GM18499 (cell line): ENCODE data around the gene TXNDC2.
"Not testable (repeated sequence)": the region's sequence is repeated elsewhere in the genome, so short reads cannot be mapped to it uniquely, and the experiment has no call there.

Source experiments
- ATAC-seq: cut with Tn5 transposase; IDR thresholded peaks from one replicate; pipeline ENCODE4 v1.9.1; 2021; ENCODE audit warnings: moderate number of reproducible peaks; ENCODE audit not compliant: insufficient read depth, unreplicated experiment

The TXNDC2 gene

GRCh38 chr18:9878095-9878494 is 7.7 kb upstream of the TXNDC2 start:
- ATAC-seq = no peak

- no peak for ATAC-seq
These were observed 7.0 kb upstream of the TXNDC2 start for GRCh38 chr18:9878783-9879242.

- ATAC-seq = no peak
These were observed 1.7 kb upstream of the TXNDC2 start for GRCh38 chr18:9884090-9884489.

- no peak for ATAC-seq
These were observed 1.1 kb upstream of the TXNDC2 start for GRCh38 chr18:9884532-9885140.

- no peak for ATAC-seq
These were observed 204 bp downstream of the TXNDC2 start for GRCh38 chr18:9886005-9886348.

- no peak for ATAC-seq
These were observed 2.2 kb downstream of the TXNDC2 start for GRCh38 chr18:9887992-9888391.

GRCh38 chr18:9890196-9890595 is 4.4 kb downstream of the TXNDC2 start:
- ATAC-seq = no peak

- no peak for ATAC-seq
These were observed 5.2 kb downstream of the TXNDC2 start for GRCh38 chr18:9890957-9891356.

GRCh38 chr18:9891515-9891914 is 5.7 kb downstream of the TXNDC2 start:
- ATAC-seq = not testable (repeated sequence)

- no peak for ATAC-seq
These were observed 8.8 kb downstream of the TXNDC2 start for GRCh38 chr18:9894454-9895068.

GRCh38 chr18:9897129-9897528 is 11.4 kb downstream of the TXNDC2 start:
- no peak for ATAC-seq

GRCh38 chr18:9897787-9898291 is 12.1 kb downstream of the TXNDC2 start:
- ATAC-seq = not testable (repeated sequence)

GRCh38 chr18:9898792-9899549 is 13.2 kb downstream of the TXNDC2 start:
- no peak for ATAC-seq

GRCh38 chr18:9899550-9899930 is 13.8 kb downstream of the TXNDC2 start:
- not testable (repeated sequence) for ATAC-seq

- ATAC-seq = no peak
These were observed 14.9 kb downstream of the TXNDC2 start for GRCh38 chr18:9900699-9901098.

- no peak for ATAC-seq
These were observed 15.6 kb downstream of the TXNDC2 start for GRCh38 chr18:9901377-9901776.

GRCh38 chr18:9902264-9902663 is 16.5 kb downstream of the TXNDC2 start:
- not testable (repeated sequence) for ATAC-seq

- ATAC-seq = no peak
These were observed 17.1 kb downstream of the TXNDC2 start for GRCh38 chr18:9902832-9903231.

- no peak for ATAC-seq
These were observed 19.7 kb downstream of the TXNDC2 start for GRCh38 chr18:9905401-9905922.

GRCh38 chr18:9906481-9906880 is 20.7 kb downstream of the TXNDC2 start:
- ATAC-seq = no peak

- no peak for ATAC-seq
These were observed 22.1 kb downstream of the TXNDC2 start for GRCh38 chr18:9907867-9908266.
